ENCODE results near the gene ENG. TPM values are rescaled to one million over a fixed set of nuclear protein-coding genes. Genes with fewer than 3 reads are reported as not detected.

The ENG gene
- total RNA-seq, 1 donor from 2014 or later, result 2.4 TPM

GRCh38 chr9:127772603-127773002 is 81.9 kb downstream of the ENG start:
- no peak for FAIRE-seq
- H3K27me3 ChIP-seq (ENCODE audit: control insufficient read depth, insufficient read depth, low read length), result no peaks in the 10 kb centered on the region
- no peaks in the 10 kb centered on the region for H3K36me3 ChIP-seq (ENCODE audit: control insufficient read depth, insufficient read depth, low read length)
- no peak overlapping the region for H3K4me3 ChIP-seq (ENCODE audit: low read depth, low read length)
- no peak for DNase-seq (ENCODE audit: low read depth)
- no peak for TF ChIP-seq CTCF (IDR thresholded peaks at IDR 0.05; ENCODE audit: insufficient read depth, low read length, severe bottlenecking)

GRCh38 chr9:127771570-127772189 is 82.8 kb downstream of the ENG start:
- no peak for TF ChIP-seq CTCF (IDR thresholded peaks at IDR 0.05; ENCODE audit: insufficient read depth, low read length, severe bottlenecking)
- DNase-seq (ENCODE audit: low read depth) (no peak), FAIRE-seq (no peak)
- no peaks in the 10 kb centered on the region for H3K27me3 ChIP-seq (ENCODE audit: control insufficient read depth, insufficient read depth, low read length)
- peak overlapping the region; percentile 45 for H3K4me3 ChIP-seq (ENCODE audit: low read depth, low read length)
- no peaks in the 10 kb centered on the region for H3K36me3 ChIP-seq (ENCODE audit: control insufficient read depth, insufficient read depth, low read length)

- peak overlapping the region; percentile 45 for H3K4me3 ChIP-seq (ENCODE audit: low read depth, low read length)
- FAIRE-seq, result no peak
- DNase-seq (ENCODE audit: low read depth), result peak; percentile 92
These were observed 83.4 kb downstream of the ENG start for GRCh38 chr9:127770905-127771569.

GRCh38 chr9:127770583-127770904 is 83.9 kb downstream of the ENG start:
- FAIRE-seq, result no peak
- no peak for TF ChIP-seq CTCF (IDR thresholded peaks at IDR 0.05; ENCODE audit: insufficient read depth, low read length, severe bottlenecking)
- no peak for DNase-seq (ENCODE audit: low read depth)
- no peaks in the 10 kb centered on the region for H3K27me3 ChIP-seq (ENCODE audit: control insufficient read depth, insufficient read depth, low read length)
- H3K36me3 ChIP-seq (ENCODE audit: control insufficient read depth, insufficient read depth, low read length), result no peaks in the 10 kb centered on the region
- H3K4me3 ChIP-seq (ENCODE audit: low read depth, low read length), result no peak overlapping the region

More at GRCh38 chr9:127770905-127771569, 83.4 kb downstream of the ENG start:
- no peak for TF ChIP-seq CTCF (IDR thresholded peaks at IDR 0.05; ENCODE audit: insufficient read depth, low read length, severe bottlenecking)
- Histone ChIP-seq H3K27me3 (ENCODE audit: control insufficient read depth, insufficient read depth, low read length) (no peaks in the 10 kb centered on the region), H3K36me3 (ENCODE audit: control insufficient read depth, insufficient read depth, low read length) (no peaks in the 10 kb centered on the region)

GRCh38 chr9:127769929-127770582 is 84.4 kb downstream of the ENG start:
- FAIRE-seq (no peak), DNase-seq (ENCODE audit: low read depth) (no peak)
- H3K4me3 ChIP-seq (ENCODE audit: low read depth, low read length), result no peak overlapping the region
- H3K36me3 ChIP-seq (ENCODE audit: control insufficient read depth, insufficient read depth, low read length), result no peaks in the 10 kb centered on the region
- TF ChIP-seq CTCF (IDR thresholded peaks at IDR 0.05; ENCODE audit: insufficient read depth, low read length, severe bottlenecking), result no peak
- no peaks in the 10 kb centered on the region for H3K27me3 ChIP-seq (ENCODE audit: control insufficient read depth, insufficient read depth, low read length)

Data from bronchial epithelial cell (primary cell).